Frontal cortex (tissue), 4 donors: ENCODE results near the gene PLEKHG5. TPM values are rescaled to one million over a fixed set of nuclear protein-coding genes. Genes with fewer than 3 reads are reported as not detected.
"Not testable (repeated sequence)": the region's sequence is repeated elsewhere in the genome, so short reads cannot be mapped to it uniquely, and the experiment has no call there.

Source experiments
- DNase-seq, 2 donors: peaks; one replicate each; pipeline ENCODE4 v3.0.0; 2012; ENCODE audit warnings: low spot score in 2 of 2
- FAIRE-seq: peaks from 2 replicates; lab custom pipeline; 2012; peaks lifted over from hg19 to GRCh38; lab: Jason Lieb, UNC
- total RNA-seq: library from RNA; depleted of rRNA; stranded (reverse); fragments of >200 nt; gene quantifications from one replicate; pipeline ENCODE4 v1.2.3, GENCODE V29; 2014
- donor health status: control.
- donor health status: control.
- donor health status: control.

PLEKHG5 gene
- total RNA-seq, 1 donor from 2014 or later = 24.9 TPM

- FAIRE-seq (no peak), DNase-seq (no peak)
Observed at GRCh38 chr1:6467744-6468688, 23.5 kb downstream of the PLEKHG5 start.

- no peak for DNase-seq
- no peak for FAIRE-seq
Observed at GRCh38 chr1:6467224-6467623, 24.2 kb downstream of the PLEKHG5 start.

- FAIRE-seq = no peak
- no peak for DNase-seq
Observed at GRCh38 chr1:6466751-6467150, 24.7 kb downstream of the PLEKHG5 start.

- no peak for FAIRE-seq
- no peak for DNase-seq
Observed at GRCh38 chr1:6466023-6466422, 25.4 kb downstream of the PLEKHG5 start, which contains the start of gene TNFRSF25. Gene TNFRSF25, minus strand, starts transcription at chr1:6466173. Its CDS starts 66 bp downstream, at chr1:6466107.

GRCh38 chr1:6465461-6466005, 25.9 kb downstream of the PLEKHG5 start:
- FAIRE-seq (no peak), DNase-seq (no peak)

- no peak for FAIRE-seq
Observed at GRCh38 chr1:6464915-6465314, 26.6 kb downstream of the PLEKHG5 start.

GRCh38 chr1:6464514-6464836, 27.0 kb downstream of the PLEKHG5 start:
- DNase-seq (peak in 1 of 2 donors; percentile 45), FAIRE-seq (no peak)

More at GRCh38 chr1:6464915-6465314, 26.6 kb downstream of the PLEKHG5 start:
- DNase-seq = no peak

GRCh38 chr1:6463120-6463412, 28.4 kb downstream of the PLEKHG5 start:
- DNase-seq (no peak), FAIRE-seq (no peak)

GRCh38 chr1:6462412-6463119, 28.9 kb downstream of the PLEKHG5 start:
- DNase-seq (no peak), FAIRE-seq (no peak)

- DNase-seq = no peak
- FAIRE-seq = no peak
Observed at GRCh38 chr1:6461538-6462411, 29.7 kb downstream of the PLEKHG5 start.

GRCh38 chr1:6461051-6461530, 30.4 kb downstream of the PLEKHG5 start:
- FAIRE-seq (no peak), DNase-seq (no peak)

- no peak for FAIRE-seq
- DNase-seq = peak in 1 of 2 donors; percentile 42
Observed at GRCh38 chr1:6460301-6461050, 31.0 kb downstream of the PLEKHG5 start.

GRCh38 chr1:6459850-6460265, 31.6 kb downstream of the PLEKHG5 start:
- DNase-seq (no peak), FAIRE-seq (no peak)

GRCh38 chr1:6456800-6457466, 34.5 kb downstream of the PLEKHG5 start:
- FAIRE-seq (no peak), DNase-seq (no peak)

- DNase-seq, FAIRE-seq: not testable (repeated sequence)
Observed at GRCh38 chr1:6455752-6456520, 35.5 kb downstream of the PLEKHG5 start.

GRCh38 chr1:6454856-6455751, 36.4 kb downstream of the PLEKHG5 start:
- FAIRE-seq = no peak
- no peak for DNase-seq
